Brain microvascular endothelial cell (primary cell): ENCODE data around the gene CD79A.

Experiments used
- DNase-seq: peaks from one replicate; pipeline ENCODE4 v3.0.0-alpha.2; 2020
- H3K27ac ChIP-seq: fragments of 250-450 bp; sonication (Bioruptor Pico); 2 replicates; pipeline ENCODE4 v1.5.1; 2020; ENCODE audit warnings: mild to moderate bottlenecking, moderate library complexity
- H3K27me3 ChIP-seq: fragments of 250-450 bp; sonication (Bioruptor Pico); replicated peaks from 2 replicates; pipeline ENCODE4 v1.5.1; 2020; ENCODE audit warnings: mild to moderate bottlenecking
- H3K36me3 ChIP-seq: fragments of 250-450 bp; sonication (Bioruptor Pico); replicated peaks from 2 replicates; pipeline ENCODE4 v1.5.1; 2020; ENCODE audit warnings: mild to moderate bottlenecking
- H3K4me3 ChIP-seq: 2 replicates; pipeline ENCODE4 v1.5.1; 2011; ENCODE audit warnings: low read depth, mild to moderate bottlenecking, control low read depth, low read length, moderate library complexity
- CTCF ChIP-seq: IDR thresholded peaks from 2 replicates; pipeline ENCODE4 v1.5.1; 2011; ENCODE audit warnings: low read depth, mild to moderate bottlenecking, moderate library complexity, low read length, control low read depth, inconsistent platforms; ENCODE audit errors: missing control alignments
- in situ Hi-C: cut with HindIII; loops from 2 replicates; pipeline ENCODE4 v1.10.0; 2017; ENCODE audit warnings: low sequenced_read_pairs, low pct_ligation_motif_present

Gene CD79A

GRCh38 chr19:41860419-41861115 lies 16.5 kb upstream of the CD79A start:
- in situ Hi-C loops = no loop called here
- DNase-seq = no peak
- no peak for TF ChIP-seq CTCF
- H3K27ac ChIP-seq = peak overlapping the region; percentile 82
- no peaks in the 10 kb centered on the region for H3K27me3 ChIP-seq
- H3K4me3 ChIP-seq = peak overlapping the region; percentile 99
- H3K36me3 ChIP-seq = peaks cover 49% of the 10 kb centered on the region

- Histone ChIP-seq H3K27me3 (no peaks in the 10 kb centered on the region), H3K27ac (peak overlapping the region; percentile 82), H3K4me3 (peak overlapping the region; percentile 99), H3K36me3 (peaks cover 54% of the 10 kb centered on the region)
- DNase-seq = no peak
- no peak for TF ChIP-seq CTCF
- in situ Hi-C loops = no loop called here
Observed at GRCh38 chr19:41861116-41861768, 15.8 kb upstream of the CD79A start.

- peak overlapping the region; percentile 99 for H3K4me3 ChIP-seq
- H3K27me3 ChIP-seq = no peaks in the 10 kb centered on the region
- in situ Hi-C loops = no loop called here
- no peak for DNase-seq
- peaks cover 60% of the 10 kb centered on the region for H3K36me3 ChIP-seq
- no peak for TF ChIP-seq CTCF
- H3K27ac ChIP-seq = no peak overlapping the region
Observed at GRCh38 chr19:41861846-41862245, 15.2 kb upstream of the CD79A start.

GRCh38 chr19:41862445-41862986 lies 14.6 kb upstream of the CD79A start:
- DNase-seq = no peak
- Histone ChIP-seq H3K27ac (no peak overlapping the region), H3K36me3 (peaks cover 67% of the 10 kb centered on the region), H3K27me3 (no peaks in the 10 kb centered on the region), H3K4me3 (peak overlapping the region; percentile 99)
- TF ChIP-seq CTCF = no peak
- in situ Hi-C loops = no loop called here

- in situ Hi-C loops = no loop called here
- no peak for DNase-seq
- TF ChIP-seq CTCF = no peak
- no peak overlapping the region for H3K27ac ChIP-seq
- H3K36me3 ChIP-seq = peaks cover 75% of the 10 kb centered on the region
- no peaks in the 10 kb centered on the region for H3K27me3 ChIP-seq
- H3K4me3 ChIP-seq = no peak overlapping the region
Observed at GRCh38 chr19:41863209-41863931, 13.7 kb upstream of the CD79A start.
